GM12874 (cell line): ENCODE measurements around the gene DAB2IP.

Source experiments
- TF ChIP-seq, protein P1 (sequence below): IDR thresholded peaks from 2 replicates; pipeline ENCODE4 v1.5.1; 2011; ENCODE audit warnings: low read depth, mild to moderate bottlenecking, control low read depth, low read length, moderate library complexity; ENCODE audit not compliant: insufficient read depth

Gene DAB2IP

GRCh38 chr9:121640491-121641223 lies 10.8 kb upstream of the DAB2IP start:
- TF ChIP-seq, protein P1, sequence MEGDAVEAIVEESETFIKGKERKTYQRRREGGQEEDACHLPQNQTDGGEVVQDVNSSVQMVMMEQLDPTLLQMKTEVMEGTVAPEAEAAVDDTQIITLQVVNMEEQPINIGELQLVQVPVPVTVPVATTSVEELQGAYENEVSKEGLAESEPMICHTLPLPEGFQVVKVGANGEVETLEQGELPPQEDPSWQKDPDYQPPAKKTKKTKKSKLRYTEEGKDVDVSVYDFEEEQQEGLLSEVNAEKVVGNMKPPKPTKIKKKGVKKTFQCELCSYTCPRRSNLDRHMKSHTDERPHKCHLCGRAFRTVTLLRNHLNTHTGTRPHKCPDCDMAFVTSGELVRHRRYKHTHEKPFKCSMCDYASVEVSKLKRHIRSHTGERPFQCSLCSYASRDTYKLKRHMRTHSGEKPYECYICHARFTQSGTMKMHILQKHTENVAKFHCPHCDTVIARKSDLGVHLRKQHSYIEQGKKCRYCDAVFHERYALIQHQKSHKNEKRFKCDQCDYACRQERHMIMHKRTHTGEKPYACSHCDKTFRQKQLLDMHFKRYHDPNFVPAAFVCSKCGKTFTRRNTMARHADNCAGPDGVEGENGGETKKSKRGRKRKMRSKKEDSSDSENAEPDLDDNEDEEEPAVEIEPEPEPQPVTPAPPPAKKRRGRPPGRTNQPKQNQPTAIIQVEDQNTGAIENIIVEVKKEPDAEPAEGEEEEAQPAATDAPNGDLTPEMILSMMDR, result no peak

GRCh38 chr9:121641224-121641611 lies 10.2 kb upstream of the DAB2IP start:
- TF ChIP-seq, protein P1, result no peak

GRCh38 chr9:121642758-121643157 lies 8.7 kb upstream of the DAB2IP start:
- TF ChIP-seq, protein P1, result no peak

- TF ChIP-seq, protein P1, result no peak
Measured at GRCh38 chr9:121643473-121643872, 8.0 kb upstream of the DAB2IP start.

DNA sequence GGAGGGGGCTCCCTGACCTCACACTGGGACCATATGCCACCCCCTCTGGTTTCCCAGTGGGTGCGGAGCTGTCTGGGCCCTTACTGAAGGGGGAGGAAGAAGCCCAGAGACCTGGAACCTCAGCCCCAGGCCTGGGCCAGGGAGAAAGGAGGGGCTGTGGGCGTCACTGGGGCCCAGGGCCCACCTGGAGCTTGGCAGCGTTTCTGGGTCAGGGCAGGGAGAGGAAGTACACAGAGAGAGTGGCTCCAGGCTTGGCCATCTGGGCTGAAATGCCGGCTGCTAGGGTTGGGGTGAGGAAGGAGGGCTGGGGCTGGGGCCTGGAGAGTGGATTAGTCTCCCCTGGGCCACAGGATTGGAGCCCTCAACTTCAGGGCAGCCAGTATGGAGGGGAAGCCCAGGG lies 6.4 kb upstream of the DAB2IP start:
- TF ChIP-seq, protein P1, result no peak

GRCh38 chr9:121645853-121646807 lies 5.3 kb upstream of the DAB2IP start:
- TF ChIP-seq, protein P1, result no peak

DNA sequence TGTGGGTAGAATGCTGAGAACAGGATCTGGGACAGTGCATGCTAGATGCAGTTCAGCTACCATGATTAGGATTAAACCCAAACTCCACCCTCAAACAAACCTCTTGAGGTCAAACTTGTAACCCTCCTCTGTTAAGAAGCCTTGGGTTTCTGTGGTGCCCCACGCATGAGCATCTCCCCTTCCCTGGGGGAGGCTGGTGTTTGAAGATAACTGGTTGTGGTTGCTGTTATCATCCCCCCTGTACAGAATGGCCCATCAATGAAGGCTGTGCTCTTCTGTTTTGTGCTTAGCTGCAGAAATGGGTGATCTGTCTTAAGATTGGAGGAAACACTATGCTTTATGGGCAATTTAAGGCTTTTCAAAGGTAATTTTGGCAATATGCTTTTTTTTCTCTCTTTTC lies 4.4 kb upstream of the DAB2IP start:
- TF ChIP-seq, protein P1, result no peak
